Trophoblast cell (in vitro differentiated cells and primary cell): ENCODE measurements around the gene HS2ST1.

Experiments used
- DNase-seq, 2 donors: peaks; one replicate each; pipeline ENCODE4 v3.0.0-alpha.2; 2016
- H2AFZ ChIP-seq: 2 replicates; pipeline ENCODE4 v1.6.1; 2013; ENCODE audit warnings: low read length, moderate library complexity, mild to moderate bottlenecking; ENCODE audit not compliant: insufficient read depth, poor library complexity
- H2AK5ac ChIP-seq: 2 replicates; pipeline ENCODE4 v1.6.1; 2013; ENCODE audit warnings: mild to moderate bottlenecking, low read length
- H2BK120ac ChIP-seq: 2 replicates; pipeline ENCODE4 v1.6.1; 2013; ENCODE audit warnings: low read length, mild to moderate bottlenecking, moderate library complexity; ENCODE audit not compliant: insufficient read depth, poor library complexity
- H2BK12ac ChIP-seq: 2 replicates; pipeline ENCODE4 v1.6.1; 2013; ENCODE audit warnings: mild to moderate bottlenecking, low read length, moderate library complexity
- H2BK5ac ChIP-seq: 2 replicates; pipeline ENCODE4 v1.6.1; 2013; ENCODE audit warnings: low read length, low read depth, moderate library complexity, mild to moderate bottlenecking; ENCODE audit not compliant: poor library complexity
- H3K14ac ChIP-seq: 2 replicates; pipeline ENCODE4 v1.6.1; 2013; ENCODE audit warnings: mild to moderate bottlenecking, low read length
- H3K18ac ChIP-seq: 2 replicates; pipeline ENCODE4 v1.6.1; 2013; ENCODE audit warnings: mild to moderate bottlenecking, low read length
- H3K23ac ChIP-seq: 2 replicates; pipeline ENCODE4 v1.6.1; 2013; ENCODE audit warnings: low read length
- H3K27ac ChIP-seq: 2 replicates; pipeline ENCODE4 v1.5.1; 2013; ENCODE audit warnings: low read depth, mild to moderate bottlenecking, inconsistent platforms, low read length, moderate library complexity
- H3K27me3 ChIP-seq: 2 replicates; pipeline ENCODE4 v1.6.1; 2013; ENCODE audit warnings: inconsistent platforms, mild to moderate bottlenecking, low read length, moderate library complexity; ENCODE audit not compliant: insufficient read depth
- H3K36me3 ChIP-seq, 2 experiments: 1 replicate in 1 of 2; 2 replicates in 1 of 2; pipeline ENCODE4 v1.6.1; 2013; ENCODE audit warnings: low read length in 2 of 2, mild to moderate bottlenecking in 2 of 2, moderate library complexity in 1 of 2; ENCODE audit not compliant: insufficient read depth in 2 of 2, control insufficient read depth in 1 of 2
- H3K4ac ChIP-seq: 2 replicates; pipeline ENCODE4 v1.6.1; 2013; ENCODE audit warnings: low read depth, mild to moderate bottlenecking, low read length, moderate library complexity
- H3K4me1 ChIP-seq, 2 experiments: 1 replicate in 1 of 2; 2 replicates in 1 of 2; pipeline ENCODE4 v1.6.1; 2013; ENCODE audit warnings: low read length in 2 of 2, mild to moderate bottlenecking in 2 of 2, moderate library complexity in 1 of 2; ENCODE audit not compliant: insufficient read depth in 2 of 2, control insufficient read depth in 1 of 2
- H3K4me2 ChIP-seq: 2 replicates; pipeline ENCODE4 v1.6.1; 2013; ENCODE audit warnings: inconsistent platforms, mild to moderate bottlenecking, low read length, moderate library complexity
- H3K4me3 ChIP-seq: 2 replicates; pipeline ENCODE4 v1.5.1; 2013; ENCODE audit warnings: mild to moderate bottlenecking, low read depth, low read length, inconsistent platforms
- H3K79me1 ChIP-seq: one replicate; pipeline ENCODE4 v1.6.1; 2013; ENCODE audit warnings: low read length
- H3K79me2 ChIP-seq: 2 replicates; pipeline ENCODE4 v1.6.1; 2013; ENCODE audit warnings: low read length, mild to moderate bottlenecking; ENCODE audit not compliant: control insufficient read depth, insufficient read depth, poor library complexity
- H3K9ac ChIP-seq: 2 replicates; pipeline ENCODE4 v1.6.1; 2013; ENCODE audit warnings: mild to moderate bottlenecking, low read length
- H3K9me3 ChIP-seq: 2 replicates; pipeline ENCODE4 v1.6.1; 2013; ENCODE audit warnings: low read depth, mild to moderate bottlenecking, control low read depth, inconsistent platforms, low read length; ENCODE audit not compliant: insufficient read depth
- H4K12ac ChIP-seq: 2 replicates; pipeline ENCODE4 v1.6.1; 2013; ENCODE audit warnings: low read depth, mild to moderate bottlenecking, low read length, moderate library complexity
- H4K8ac ChIP-seq: 2 replicates; pipeline ENCODE4 v1.6.1; 2013; ENCODE audit warnings: low read depth, mild to moderate bottlenecking, low read length, moderate library complexity
- H4K91ac ChIP-seq: one replicate; pipeline ENCODE4 v1.6.1; 2013; ENCODE audit warnings: low read depth, mild to moderate bottlenecking, low read length, moderate library complexity
- WGBS: extraction: QIAGEN DNeasy Blood & Tissue Kit; methylation state at CpG from one replicate; pipeline ENCODE4 v1.1.7; 2013; ENCODE audit warnings: missing lambda C conversion rate; ENCODE audit not compliant: insufficient read length, insufficient coverage; ENCODE audit errors: extremely low coverage; 5-methylcytosine and 5-hydroxymethylcytosine counted together

Gene HS2ST1

DNA sequence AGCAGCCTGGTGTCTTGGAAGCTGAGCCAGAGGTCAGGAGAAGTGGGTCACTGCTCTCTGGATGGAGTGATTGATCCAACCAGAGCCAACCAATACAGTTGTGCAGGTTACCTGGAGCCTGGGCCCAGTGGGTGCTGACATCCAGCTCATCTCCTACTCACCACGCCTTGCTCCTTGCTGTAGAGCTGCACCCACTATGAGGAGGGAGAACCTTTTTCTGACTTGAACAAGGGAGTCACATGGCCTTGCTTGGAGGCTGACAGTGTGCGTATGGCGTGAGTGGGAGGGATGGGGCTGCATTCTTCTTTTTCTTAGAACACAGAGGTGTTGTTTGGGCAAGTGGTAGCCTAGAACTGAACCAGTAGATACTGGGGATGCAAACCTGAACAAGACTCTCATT, 213.1 kb downstream of the HS2ST1 start:
- Histone ChIP-seq H3K79me2 (no peaks in the 10 kb centered on the region), H3K4me3 (no peak overlapping the region), H3K9ac (no peak overlapping the region), H3K79me1 (peaks cover 7% of the 10 kb centered on the region), H3K27ac (no peak overlapping the region), H3K4me2 (no peak overlapping the region), H2BK5ac (no peak overlapping the region), H3K36me3 (no peaks in the 10 kb centered on the region), H2AFZ (no peak overlapping the region), H3K27me3 (no peaks in the 10 kb centered on the region), H2BK120ac (no peak overlapping the region), H2AK5ac (no peak overlapping the region), H4K8ac (no peak overlapping the region), H4K91ac (no peak overlapping the region), H3K9me3 (no peaks in the 10 kb centered on the region), H3K14ac (no peak overlapping the region), H3K18ac (no peak overlapping the region), H2BK12ac (no peak overlapping the region), H4K12ac (no peak overlapping the region), H3K23ac (no peak overlapping the region), H3K4me1 (peaks cover 6% of the 10 kb centered on the region in 2 experiments), H3K4ac (no peak overlapping the region)
- DNase-seq: no peak
- WGBS: no CpG with 5 or more reads among the region's 3 CpGs

DNA sequence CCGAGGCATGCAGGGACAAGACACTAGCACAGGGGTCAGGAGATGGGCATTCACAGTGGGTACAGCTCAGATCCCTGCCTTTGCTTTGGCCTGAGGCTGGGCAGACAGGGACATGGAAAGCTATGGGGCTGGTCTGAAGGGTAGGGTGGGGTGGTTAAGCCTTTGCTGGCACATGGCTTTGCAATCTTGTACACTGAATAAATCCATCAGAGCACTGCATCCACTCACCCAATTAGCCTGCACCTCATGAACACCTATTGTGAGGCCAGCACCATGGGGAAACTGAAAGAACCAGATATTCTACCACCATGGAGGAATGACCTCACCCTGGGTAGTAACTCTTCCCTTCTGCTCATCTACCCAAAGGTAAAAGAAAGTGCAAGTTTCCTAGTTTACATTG, 214.6 kb downstream of the HS2ST1 start:
- H3K4ac ChIP-seq: no peak overlapping the region
- peak in 1 of 2 donors; percentile 33 for DNase-seq
- H4K91ac ChIP-seq: no peak overlapping the region
- H2AK5ac ChIP-seq: no peak overlapping the region
- WGBS: no CpG with 5 or more reads among the region's 1 CpG
- H3K27ac ChIP-seq: no peak overlapping the region
- no peaks in the 10 kb centered on the region for H3K27me3 ChIP-seq
- H3K79me1 ChIP-seq: peaks cover 7% of the 10 kb centered on the region
- H4K12ac ChIP-seq: no peak overlapping the region
- no peaks in the 10 kb centered on the region for H3K79me2 ChIP-seq
- no peak overlapping the region for H2AFZ ChIP-seq
- no peak overlapping the region for H3K14ac ChIP-seq
- H2BK120ac ChIP-seq: no peak overlapping the region
- no peak overlapping the region for H3K4me2 ChIP-seq
- no peak overlapping the region for H4K8ac ChIP-seq
- H2BK12ac ChIP-seq: no peak overlapping the region
- H3K18ac ChIP-seq: no peak overlapping the region
- H3K9ac ChIP-seq: no peak overlapping the region
- no peak overlapping the region for H2BK5ac ChIP-seq
- H3K23ac ChIP-seq: no peak overlapping the region
- H3K9me3 ChIP-seq: no peaks in the 10 kb centered on the region
- H3K4me3 ChIP-seq: no peak overlapping the region
- peaks cover 6% of the 10 kb centered on the region in 2 experiments for H3K4me1 ChIP-seq
- H3K36me3 ChIP-seq: no peaks in the 10 kb centered on the region

DNA sequence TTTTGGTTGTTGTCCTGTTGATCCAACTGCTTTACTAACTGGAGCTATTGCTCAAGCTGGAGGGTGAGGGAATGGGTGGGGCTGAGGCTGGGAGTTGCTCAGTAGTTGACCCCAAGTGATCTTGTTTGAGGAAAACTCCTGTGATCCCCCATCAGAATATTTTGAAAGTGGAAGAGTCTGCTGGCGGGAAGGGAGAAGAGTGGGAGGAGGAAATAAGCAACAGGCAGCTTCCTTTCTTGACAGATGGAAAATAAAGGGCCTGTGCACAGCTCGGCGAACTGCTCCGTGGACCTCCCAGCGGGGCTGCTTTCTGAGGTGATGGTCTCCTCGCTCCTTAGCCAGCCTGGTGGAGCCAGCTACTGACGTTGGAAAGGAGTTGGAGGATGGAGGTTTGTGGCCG, 215.2 kb downstream of the HS2ST1 start:
- peaks cover 6% of the 10 kb centered on the region in 2 experiments for H3K4me1 ChIP-seq
- H3K27me3 ChIP-seq: no peaks in the 10 kb centered on the region
- no CpG with 5 or more reads among the region's 8 CpGs for WGBS
- no peak overlapping the region for H4K12ac ChIP-seq
- H4K91ac ChIP-seq: no peak overlapping the region
- no peak overlapping the region for H3K23ac ChIP-seq
- H3K4ac ChIP-seq: no peak overlapping the region
- H3K79me2 ChIP-seq: no peaks in the 10 kb centered on the region
- H3K14ac ChIP-seq: no peak overlapping the region
- no peak overlapping the region for H2BK12ac ChIP-seq
- no peak overlapping the region for H2BK120ac ChIP-seq
- H2BK5ac ChIP-seq: no peak overlapping the region
- no peak overlapping the region for H3K4me2 ChIP-seq
- no peaks in the 10 kb centered on the region for H3K9me3 ChIP-seq
- H4K8ac ChIP-seq: no peak overlapping the region
- no peak overlapping the region for H3K4me3 ChIP-seq
- no peak overlapping the region for H3K9ac ChIP-seq
- H3K79me1 ChIP-seq: peaks cover 7% of the 10 kb centered on the region
- H2AFZ ChIP-seq: no peak overlapping the region
- H3K36me3 ChIP-seq: no peaks in the 10 kb centered on the region
- DNase-seq: no peak
- H3K18ac ChIP-seq: no peak overlapping the region
- no peak overlapping the region for H3K27ac ChIP-seq
- no peak overlapping the region for H2AK5ac ChIP-seq

DNA sequence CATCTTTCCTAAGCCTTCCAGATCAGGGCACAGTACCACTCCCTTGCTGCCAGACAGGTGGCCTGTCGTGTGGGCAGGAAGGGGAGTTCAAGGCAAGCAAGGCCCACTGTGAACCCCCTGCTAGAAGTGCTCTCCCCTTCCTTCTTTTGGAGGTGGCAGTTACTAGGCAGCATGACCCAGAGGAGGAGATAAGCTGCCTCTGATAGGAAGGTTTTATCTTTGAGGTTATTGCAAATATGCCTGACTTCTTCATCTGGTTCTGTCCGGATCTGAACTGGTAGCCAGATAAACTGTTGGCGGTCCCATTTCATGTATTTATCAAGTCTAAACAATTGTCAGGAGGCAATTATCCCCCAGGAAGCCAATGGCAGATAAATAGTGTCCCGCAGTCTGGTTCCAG, 216.0 kb downstream of the HS2ST1 start:
- H2BK120ac ChIP-seq: no peak overlapping the region
- no peak overlapping the region for H3K18ac ChIP-seq
- H3K4ac ChIP-seq: no peak overlapping the region
- no peaks in the 10 kb centered on the region for H3K36me3 ChIP-seq
- peaks cover 6% of the 10 kb centered on the region in 2 experiments for H3K4me1 ChIP-seq
- no peak overlapping the region for H2BK5ac ChIP-seq
- H3K23ac ChIP-seq: no peak overlapping the region
- no CpG with 5 or more reads among the region's 4 CpGs for WGBS
- no peak overlapping the region for H3K4me2 ChIP-seq
- no peak overlapping the region for H3K4me3 ChIP-seq
- no peak overlapping the region for H2BK12ac ChIP-seq
- H2AK5ac ChIP-seq: no peak overlapping the region
- no peaks in the 10 kb centered on the region for H3K79me2 ChIP-seq
- H4K91ac ChIP-seq: no peak overlapping the region
- no peaks in the 10 kb centered on the region for H3K27me3 ChIP-seq
- no peak for DNase-seq
- H3K27ac ChIP-seq: no peak overlapping the region
- peaks cover 7% of the 10 kb centered on the region for H3K79me1 ChIP-seq
- H3K9me3 ChIP-seq: no peaks in the 10 kb centered on the region
- H3K14ac ChIP-seq: no peak overlapping the region
- no peak overlapping the region for H3K9ac ChIP-seq
- H4K12ac ChIP-seq: no peak overlapping the region
- no peak overlapping the region for H2AFZ ChIP-seq
- H4K8ac ChIP-seq: no peak overlapping the region
